K562 (cell line): ENCODE results near the gene MYMX. TPM values are rescaled to one million over a fixed set of nuclear protein-coding genes. Genes with fewer than 3 reads are reported as not detected.

Experiments
- ESRRA ChIP-seq: fragments of 450-650 bp; IDR thresholded peaks from 2 replicates; pipeline ENCODE4 v1.6.1; 2014; ENCODE audit warnings: low read depth, mild to moderate bottlenecking, moderate library complexity, borderline replicate concordance
- KDM5B ChIP-seq: fragments of 200-600 bp; sonication (generic); IDR thresholded peaks from 2 replicates; pipeline ENCODE4 v1.6.1; 2012; ENCODE audit warnings: low read depth, mild to moderate bottlenecking, moderate library complexity, low read length, control low read depth, inconsistent platforms; ENCODE audit not compliant: insufficient replicate concordance
- NR2C2 ChIP-seq, 2 experiments: fragments of 200-800 bp in 1 of 2; sonication (Bioruptor generic) in 1 of 2; sonication (generic) in 1 of 2; formaldehyde crosslinking in 1 of 2; IDR thresholded peaks; 2 replicates each; pipeline versions ENCODE4 v1.6.1 to v1.8.0; 2016 to 2022; ENCODE audit warnings: mild to moderate bottlenecking in 1 of 2, missing compliant biosample characterization in 1 of 2, missing genetic modification characterization in 1 of 2, missing genetic modification reagents in 1 of 2
- SRSF1 ChIP-seq: fragments of 200-400 bp; formaldehyde crosslinking; IDR thresholded peaks from 2 replicates; pipeline ENCODE4 v1.6.1; 2017; ENCODE audit warnings: mild to moderate bottlenecking, low read depth, low read length, moderate library complexity
- ZNF354B ChIP-seq: fragments of 250-450 bp; sonication (Bioruptor Pico); IDR thresholded peaks from 2 replicates; pipeline ENCODE4 v1.4.0; 2020
- ZNF431 ChIP-seq: sonication (generic); formaldehyde crosslinking; IDR thresholded peaks from 2 replicates; pipeline ENCODE4 v1.8.0; 2022; ENCODE audit warnings: mild to moderate bottlenecking, missing genetic modification reagents
- polyA plus RNA-seq, 8 experiments: library from polyadenylated mRNA; depleted of rRNA in 4 of 8; stranded (reverse) in 5 of 8; unstranded in 3 of 8; fragments of >200 nt; fragmentation: Nextera tagmentation in 2 of 8; fragmentation: Illumina TruSeq in 1 of 8; extraction: Ambion mirVana in 2 of 8; extraction: Trizol in 1 of 8; gene quantifications; 2 replicates each; pipeline versions ENCODE4 v1.2.1 to v1.2.3, GENCODE V29; 2011 to 2014; ENCODE audit warnings: inconsistent platforms in 1 of 8, missing spikeins in 1 of 8
- total RNA-seq, 7 experiments: library from RNA; depleted of rRNA in 6 of 7; stranded (reverse); fragments of >200 nt in 6 of 7; fragmentation: Illumina TruSeq in 2 of 7; extraction: Trizol in 2 of 7; gene quantifications; 2 replicates each; pipeline versions ENCODE4 v1.2.1 to v1.2.3, GENCODE V29; 2011 to 2021; ENCODE audit warnings: low replicate concordance in 1 of 7
- TF ChIP-seq, protein P1 (sequence below), 2 experiments: IDR thresholded peaks; 2 replicates each; pipeline ENCODE4 v1.6.1; 2011; ENCODE audit warnings: borderline replicate concordance in 1 of 2, control low read depth in 1 of 2, low read depth in 1 of 2, low read length in 1 of 2, mild to moderate bottlenecking in 1 of 2, mixed read lengths in 1 of 2, moderate library complexity in 1 of 2; ENCODE audit not compliant: insufficient read depth in 1 of 2, insufficient read length in 1 of 2, poor library complexity in 1 of 2, severe bottlenecking in 1 of 2; ENCODE audit errors: extremely low read depth in 1 of 2
- TF ChIP-seq, protein P2 (sequence below), 2 experiments: fragments of 450-650 bp in 1 of 2; sonication (generic) in 1 of 2; formaldehyde crosslinking in 1 of 2; IDR thresholded peaks; 2 replicates each; pipeline versions ENCODE4 v1.7.1 to v1.9.0; 2016 to 2022; ENCODE audit warnings: inconsistent platforms in 1 of 2, mild to moderate bottlenecking in 1 of 2, missing genetic modification reagents in 1 of 2
- TF ChIP-seq, protein P3 (sequence below): fragments of 450-650 bp; formaldehyde crosslinking; IDR thresholded peaks from 2 replicates; pipeline ENCODE4 v1.4.0; 2020; ENCODE audit warnings: mild to moderate bottlenecking, moderate library complexity
- TF ChIP-seq, protein P4 (sequence below): fragments of 450-650 bp; IDR thresholded peaks from 2 replicates; pipeline ENCODE4 v1.6.1; 2016

MYMX gene
- total and polyA plus RNA-seq, 9 of the 15 experiments (the other 6 are each of a cell fraction or from before 2014, with no cell fraction given) = 0.12 TPM; not detected in 8

DNA sequence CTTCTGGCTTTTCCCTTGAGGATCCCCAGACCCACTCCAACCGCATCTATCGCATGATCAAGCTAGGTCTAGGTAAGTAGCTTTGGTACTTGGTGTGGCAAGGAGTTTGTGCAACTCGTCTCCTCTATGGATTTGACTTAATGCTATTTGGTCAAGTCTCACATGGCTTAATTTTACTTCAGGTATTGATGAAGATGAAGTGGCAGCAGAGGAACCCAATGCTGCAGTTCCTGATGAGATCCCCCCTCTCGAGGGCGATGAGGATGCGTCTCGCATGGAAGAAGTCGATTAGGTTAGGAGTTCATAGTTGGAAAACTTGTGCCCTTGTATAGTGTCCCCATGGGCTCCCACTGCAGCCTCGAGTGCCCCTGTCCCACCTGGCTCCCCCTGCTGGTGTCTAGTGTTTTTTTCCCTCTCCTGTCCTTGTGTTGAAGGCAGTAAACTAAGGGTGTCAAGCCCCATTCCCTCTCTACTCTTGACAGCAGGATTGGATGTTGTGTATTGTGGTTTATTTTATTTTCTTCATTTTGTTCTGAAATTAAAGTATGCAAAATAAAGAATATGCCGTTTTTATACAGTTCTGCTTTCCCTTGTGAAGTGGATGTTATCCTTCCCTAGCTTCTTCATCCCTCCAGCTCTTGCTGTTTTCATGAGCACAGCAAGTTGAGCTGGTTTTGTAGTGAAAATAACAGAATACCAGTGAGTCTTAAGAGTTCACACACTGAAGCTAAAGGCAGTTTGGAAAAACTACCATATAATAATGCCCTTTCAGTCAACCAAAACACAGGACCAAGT lies 36.8 kb downstream of the MYMX start (continued):
- TF ChIP-seq, protein P1, sequence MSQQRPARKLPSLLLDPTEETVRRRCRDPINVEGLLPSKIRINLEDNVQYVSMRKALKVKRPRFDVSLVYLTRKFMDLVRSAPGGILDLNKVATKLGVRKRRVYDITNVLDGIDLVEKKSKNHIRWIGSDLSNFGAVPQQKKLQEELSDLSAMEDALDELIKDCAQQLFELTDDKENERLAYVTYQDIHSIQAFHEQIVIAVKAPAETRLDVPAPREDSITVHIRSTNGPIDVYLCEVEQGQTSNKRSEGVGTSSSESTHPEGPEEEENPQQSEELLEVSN (IDR thresholded peaks at IDR 0.05; ENCODE audit: borderline replicate concordance in 1 of 2, extremely low read depth in 1 of 2, insufficient read depth in 1 of 2, insufficient read length in 1 of 2, low read depth in 1 of 2, low read length in 1 of 2, poor library complexity in 1 of 2, severe bottlenecking in 1 of 2) = peak in 1 of 2 experiments; percentile 12
- peak; percentile 66 for TF ChIP-seq ZNF431 (CRISPR knock-in tag)
- no peak for TF ChIP-seq ZNF354B (CRISPR knock-in tag)
- TF ChIP-seq, protein P2, sequence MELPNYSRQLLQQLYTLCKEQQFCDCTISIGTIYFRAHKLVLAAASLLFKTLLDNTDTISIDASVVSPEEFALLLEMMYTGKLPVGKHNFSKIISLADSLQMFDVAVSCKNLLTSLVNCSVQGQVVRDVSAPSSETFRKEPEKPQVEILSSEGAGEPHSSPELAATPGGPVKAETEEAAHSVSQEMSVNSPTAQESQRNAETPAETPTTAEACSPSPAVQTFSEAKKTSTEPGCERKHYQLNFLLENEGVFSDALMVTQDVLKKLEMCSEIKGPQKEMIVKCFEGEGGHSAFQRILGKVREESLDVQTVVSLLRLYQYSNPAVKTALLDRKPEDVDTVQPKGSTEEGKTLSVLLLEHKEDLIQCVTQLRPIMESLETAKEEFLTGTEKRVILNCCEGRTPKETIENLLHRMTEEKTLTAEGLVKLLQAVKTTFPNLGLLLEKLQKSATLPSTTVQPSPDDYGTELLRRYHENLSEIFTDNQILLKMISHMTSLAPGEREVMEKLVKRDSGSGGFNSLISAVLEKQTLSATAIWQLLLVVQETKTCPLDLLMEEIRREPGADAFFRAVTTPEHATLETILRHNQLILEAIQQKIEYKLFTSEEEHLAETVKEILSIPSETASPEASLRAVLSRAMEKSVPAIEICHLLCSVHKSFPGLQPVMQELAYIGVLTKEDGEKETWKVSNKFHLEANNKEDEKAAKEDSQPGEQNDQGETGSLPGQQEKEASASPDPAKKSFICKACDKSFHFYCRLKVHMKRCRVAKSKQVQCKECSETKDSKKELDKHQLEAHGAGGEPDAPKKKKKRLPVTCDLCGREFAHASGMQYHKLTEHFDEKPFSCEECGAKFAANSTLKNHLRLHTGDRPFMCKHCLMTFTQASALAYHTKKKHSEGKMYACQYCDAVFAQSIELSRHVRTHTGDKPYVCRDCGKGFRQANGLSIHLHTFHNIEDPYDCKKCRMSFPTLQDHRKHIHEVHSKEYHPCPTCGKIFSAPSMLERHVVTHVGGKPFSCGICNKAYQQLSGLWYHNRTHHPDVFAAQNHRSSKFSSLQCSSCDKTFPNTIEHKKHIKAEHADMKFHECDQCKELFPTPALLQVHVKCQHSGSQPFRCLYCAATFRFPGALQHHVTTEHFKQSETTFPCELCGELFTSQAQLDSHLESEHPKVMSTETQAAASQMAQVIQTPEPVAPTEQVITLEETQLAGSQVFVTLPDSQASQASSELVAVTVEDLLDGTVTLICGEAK (IDR thresholded peaks at IDR 0.05) = no peak
- TF ChIP-seq, protein P2 (CRISPR knock-in tag; IDR thresholded peaks at IDR 0.05) = 0 out of 2 replicates have a peak, but pooled peaks have one; percentile 7
- TF ChIP-seq, protein P3, sequence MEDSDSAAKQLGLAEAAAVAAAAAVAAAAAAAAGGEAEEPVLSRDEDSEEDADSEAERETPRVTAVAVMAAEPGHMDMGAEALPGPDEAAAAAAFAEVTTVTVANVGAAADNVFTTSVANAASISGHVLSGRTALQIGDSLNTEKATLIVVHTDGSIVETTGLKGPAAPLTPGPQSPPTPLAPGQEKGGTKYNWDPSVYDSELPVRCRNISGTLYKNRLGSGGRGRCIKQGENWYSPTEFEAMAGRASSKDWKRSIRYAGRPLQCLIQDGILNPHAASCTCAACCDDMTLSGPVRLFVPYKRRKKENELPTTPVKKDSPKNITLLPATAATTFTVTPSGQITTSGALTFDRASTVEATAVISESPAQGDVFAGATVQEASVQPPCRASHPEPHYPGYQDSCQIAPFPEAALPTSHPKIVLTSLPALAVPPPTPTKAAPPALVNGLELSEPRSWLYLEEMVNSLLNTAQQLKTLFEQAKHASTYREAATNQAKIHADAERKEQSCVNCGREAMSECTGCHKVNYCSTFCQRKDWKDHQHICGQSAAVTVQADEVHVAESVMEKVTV (CRISPR knock-in tag) = no peak
- no peak for TF ChIP-seq KDM5B
- TF ChIP-seq NR2C2 (CRISPR knock-in tag; IDR thresholded peaks at IDR 0.05) = 0 out of 2 replicates have a peak, but pooled peaks have one; percentile 14
- TF ChIP-seq NR2C2 (tag; IDR thresholded peaks at IDR 0.05) = no peak
- TF ChIP-seq, protein P4, sequence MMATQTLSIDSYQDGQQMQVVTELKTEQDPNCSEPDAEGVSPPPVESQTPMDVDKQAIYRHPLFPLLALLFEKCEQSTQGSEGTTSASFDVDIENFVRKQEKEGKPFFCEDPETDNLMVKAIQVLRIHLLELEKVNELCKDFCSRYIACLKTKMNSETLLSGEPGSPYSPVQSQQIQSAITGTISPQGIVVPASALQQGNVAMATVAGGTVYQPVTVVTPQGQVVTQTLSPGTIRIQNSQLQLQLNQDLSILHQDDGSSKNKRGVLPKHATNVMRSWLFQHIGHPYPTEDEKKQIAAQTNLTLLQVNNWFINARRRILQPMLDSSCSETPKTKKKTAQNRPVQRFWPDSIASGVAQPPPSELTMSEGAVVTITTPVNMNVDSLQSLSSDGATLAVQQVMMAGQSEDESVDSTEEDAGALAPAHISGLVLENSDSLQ = 0 out of 2 replicates have a peak, but pooled peaks have one; percentile 8
- no peak for TF ChIP-seq SRSF1
- TF ChIP-seq ESRRA = 0 out of 2 replicates have a peak, but pooled peaks have one; percentile 18
